ENCODE results near the gene PITPNM2. TPM values are rescaled to one million over a fixed set of nuclear protein-coding genes. Genes with fewer than 3 reads are reported as not detected.
"Not testable (repeated sequence)": the region's sequence is repeated elsewhere in the genome, so short reads cannot be mapped to it uniquely, and the experiment has no call there.

Gene PITPNM2
- polyA plus RNA-seq, 4 donors, result 2.2 to 8.0 (median 4.2) TPM

DNA sequence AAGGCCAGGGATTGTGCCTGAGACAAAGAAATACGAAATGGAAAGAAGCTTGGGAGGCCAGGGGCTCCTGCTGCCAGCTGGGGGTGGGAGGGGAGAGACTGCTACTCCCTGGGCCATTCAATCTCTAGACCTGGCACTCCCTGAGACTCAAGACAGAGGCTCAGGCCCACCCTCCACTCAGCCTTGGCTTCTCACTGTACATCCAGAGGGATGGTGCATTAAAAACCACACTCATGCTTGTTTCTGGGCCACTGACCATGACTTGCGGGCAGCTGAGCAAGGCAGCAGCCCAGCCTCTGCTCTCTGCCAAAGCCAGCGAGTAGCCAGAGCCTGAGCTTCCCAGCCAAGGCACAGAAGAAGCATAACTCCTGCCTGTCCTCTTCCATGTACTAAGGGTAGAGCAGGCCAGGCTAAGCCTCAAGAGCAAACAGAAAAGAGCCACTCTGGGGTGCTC, 41.5 kb downstream of the PITPNM2 start:
- WGBS, 3 donors, result 76 to 93% (median 79%) methylated on average over 3 of the region's 3 CpGs
- FAIRE-seq (no peak), DNase-seq (no peak)
- Histone ChIP-seq H3K36me3 (ENCODE audit: control insufficient read depth in 3 of 3, insufficient read depth in 2 of 3, low read depth in 1 of 3, low read length in 3 of 3) (peaks cover 0 to 29% (median 0%) of the 10 kb centered on the region in 3 donors), H3K4me3 (ENCODE audit: low read depth in 1 of 3, low read length in 3 of 3) (no peak overlapping the region), H3K9me3 (ENCODE audit: control insufficient read depth in 2 of 2, insufficient read depth in 1 of 2, low read depth in 1 of 2, low read length in 1 of 2) (no peaks in the 10 kb centered on the region), H3K4me1 (ENCODE audit: control insufficient read depth in 3 of 3, insufficient read depth in 2 of 3, low read depth in 1 of 3, low read length in 2 of 3) (peaks cover 0 to 3% (median 0%) of the 10 kb centered on the region in 3 donors), H3K27ac (ENCODE audit: low read depth in 1 of 3, low read length in 2 of 3) (peak overlapping the region in 1 of 3 donors; percentile 27), H3K27me3 (ENCODE audit: control insufficient read depth in 3 of 3, insufficient read depth in 3 of 3, low read length in 3 of 3) (no peaks in the 10 kb centered on the region)

DNA sequence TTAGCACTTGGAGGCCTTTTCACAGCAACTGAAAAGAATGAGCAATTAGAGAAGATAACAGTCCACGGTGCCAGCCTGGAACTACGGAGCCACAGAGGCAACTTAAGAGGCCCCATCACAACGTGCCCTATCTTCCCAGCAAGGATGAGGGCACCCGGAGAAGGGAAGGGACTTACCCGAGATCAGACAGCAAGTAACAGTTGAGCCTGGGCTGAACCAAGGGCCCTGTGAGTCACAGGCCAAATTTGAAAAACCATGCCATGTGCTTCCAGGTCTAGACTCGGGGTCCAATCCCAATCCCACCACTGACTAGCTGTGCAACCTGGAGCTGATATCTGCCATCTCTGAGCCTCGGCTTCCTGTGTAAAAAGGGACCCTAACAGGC, 42.2 kb downstream of the PITPNM2 start:
- DNase-seq (no peak), FAIRE-seq (no peak)
- Histone ChIP-seq H3K27me3 (ENCODE audit: control insufficient read depth in 3 of 3, insufficient read depth in 3 of 3, low read length in 3 of 3) (no peaks in the 10 kb centered on the region), H3K4me1 (ENCODE audit: control insufficient read depth in 3 of 3, insufficient read depth in 2 of 3, low read depth in 1 of 3, low read length in 2 of 3) (peaks cover 0 to 3% (median 0%) of the 10 kb centered on the region in 3 donors), H3K4me3 (ENCODE audit: low read depth in 1 of 3, low read length in 3 of 3) (no peak overlapping the region), H3K27ac (ENCODE audit: low read depth in 1 of 3, low read length in 2 of 3) (no peak overlapping the region), H3K9me3 (ENCODE audit: control insufficient read depth in 2 of 2, insufficient read depth in 1 of 2, low read depth in 1 of 2, low read length in 1 of 2) (no peaks in the 10 kb centered on the region), H3K36me3 (ENCODE audit: control insufficient read depth in 3 of 3, insufficient read depth in 2 of 3, low read depth in 1 of 3, low read length in 3 of 3) (peaks cover 0 to 29% (median 0%) of the 10 kb centered on the region in 3 donors)
- WGBS, 3 donors, result 84 to 91% (median 87%) methylated on average over 7 of the region's 7 CpGs

DNA sequence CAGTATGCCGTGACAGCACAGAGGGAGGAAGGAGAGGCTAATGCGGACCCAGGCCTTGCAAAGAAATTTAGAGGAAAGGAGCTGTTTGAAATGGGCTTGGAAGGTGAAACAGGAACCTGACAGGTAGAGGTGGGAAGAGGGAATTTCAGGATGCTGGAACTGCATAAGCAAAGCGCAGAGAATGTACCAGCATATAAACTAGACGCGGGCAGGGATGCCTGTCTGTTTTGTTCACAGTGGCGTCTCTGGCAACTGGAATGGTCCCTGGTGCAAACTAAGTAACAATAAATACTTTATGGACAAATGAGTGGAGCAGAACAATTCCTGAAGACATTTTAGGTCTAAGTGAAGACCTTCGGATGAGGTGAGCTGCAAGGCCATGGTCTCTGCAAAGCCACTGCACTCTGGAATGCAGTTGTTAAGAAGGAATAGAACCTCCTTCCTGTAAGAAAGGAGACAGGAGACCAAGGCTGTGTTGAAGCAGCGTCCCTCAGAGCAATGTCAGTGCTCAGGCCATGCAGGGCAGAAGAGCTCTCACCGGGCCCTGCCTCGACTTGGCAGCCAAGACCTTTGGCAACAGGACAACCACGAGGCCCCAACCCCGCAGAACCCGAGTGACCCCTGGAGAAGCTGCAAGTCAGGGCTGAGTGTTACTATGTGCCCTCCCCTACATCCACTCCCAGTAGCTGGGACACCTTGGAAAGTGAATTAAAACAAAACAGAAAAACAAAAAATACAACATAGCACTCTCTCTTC, 42.8 kb downstream of the PITPNM2 start:
- FAIRE-seq (no peak), DNase-seq (no peak)
- WGBS, 3 donors, result 79 to 89% (median 86%) methylated on average over 13 of the region's 13 CpGs
- peaks cover 0 to 33% (median 0%) of the 10 kb centered on the region in 3 donors for H3K36me3 ChIP-seq (ENCODE audit: control insufficient read depth in 3 of 3, insufficient read depth in 2 of 3, low read depth in 1 of 3, low read length in 3 of 3)
- no peaks in the 10 kb centered on the region for H3K27me3 ChIP-seq (ENCODE audit: control insufficient read depth in 3 of 3, insufficient read depth in 3 of 3, low read length in 3 of 3)
- H3K9me3 ChIP-seq (ENCODE audit: control insufficient read depth in 2 of 2, insufficient read depth in 1 of 2, low read depth in 1 of 2, low read length in 1 of 2), result no peaks in the 10 kb centered on the region
- no peak overlapping the region for H3K4me3 ChIP-seq (ENCODE audit: low read depth in 1 of 3, low read length in 3 of 3)
- peaks cover 0 to 3% (median 0%) of the 10 kb centered on the region in 3 donors for H3K4me1 ChIP-seq (ENCODE audit: control insufficient read depth in 3 of 3, insufficient read depth in 2 of 3, low read depth in 1 of 3, low read length in 2 of 3)
- no peak overlapping the region for H3K27ac ChIP-seq (ENCODE audit: low read depth in 1 of 3, low read length in 2 of 3)

DNA sequence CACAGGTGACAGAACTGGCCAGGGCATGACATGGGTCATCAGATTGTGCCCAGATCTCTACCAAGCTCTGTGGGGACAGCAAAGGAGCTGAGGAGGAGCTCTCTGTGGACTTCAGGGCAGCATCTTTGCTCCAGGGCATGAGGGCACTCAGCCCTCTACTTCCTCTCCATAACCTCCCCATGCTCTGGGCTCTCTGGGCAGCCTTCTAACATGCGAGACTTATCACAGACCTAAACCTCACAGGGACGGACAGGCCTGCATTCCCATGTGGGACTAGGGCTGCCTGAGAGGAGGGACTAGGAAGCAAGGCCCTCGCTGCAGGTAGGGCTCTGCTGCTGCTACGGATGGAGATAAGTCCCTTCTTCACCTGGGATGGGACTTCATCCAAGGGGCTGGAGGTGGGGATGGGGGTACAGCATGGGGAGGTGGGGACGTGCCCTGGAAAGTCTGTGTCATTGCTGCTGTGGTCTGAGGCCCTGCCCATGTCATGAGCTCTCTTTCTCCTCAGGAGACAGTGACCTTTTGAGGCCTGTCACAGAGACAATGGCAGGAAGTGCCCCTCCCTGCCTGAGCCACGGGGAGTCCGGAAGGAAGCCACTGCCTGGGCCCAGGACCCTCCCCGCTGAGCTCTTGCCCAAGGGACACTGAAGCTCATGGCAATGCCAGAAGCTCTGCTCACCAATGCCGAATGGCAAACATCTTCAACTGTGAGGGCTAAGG, 44.1 kb downstream of the PITPNM2 start:
- WGBS, 3 donors, result 62 to 78% (median 64%) methylated on average over 9 of the region's 9 CpGs
- H3K36me3 ChIP-seq (ENCODE audit: control insufficient read depth in 3 of 3, insufficient read depth in 2 of 3, low read depth in 1 of 3, low read length in 3 of 3), result peaks cover 0 to 34% (median 0%) of the 10 kb centered on the region in 3 donors
- no peak overlapping the region for H3K4me3 ChIP-seq (ENCODE audit: low read depth in 1 of 3, low read length in 3 of 3)
- no peaks in the 10 kb centered on the region for H3K9me3 ChIP-seq (ENCODE audit: control insufficient read depth in 2 of 2, insufficient read depth in 1 of 2, low read depth in 1 of 2, low read length in 1 of 2)
- peaks cover 0 to 3% (median 0%) of the 10 kb centered on the region in 3 donors for H3K4me1 ChIP-seq (ENCODE audit: control insufficient read depth in 3 of 3, insufficient read depth in 2 of 3, low read depth in 1 of 3, low read length in 2 of 3)
- DNase-seq, result peak in 1 of 2 donors; percentile 38
- no peak for FAIRE-seq
- H3K27me3 ChIP-seq (ENCODE audit: control insufficient read depth in 3 of 3, insufficient read depth in 3 of 3, low read length in 3 of 3), result no peaks in the 10 kb centered on the region
- peak overlapping the region in 2 of 3 donors; percentile 6 to 73 for H3K27ac ChIP-seq (ENCODE audit: low read depth in 1 of 3, low read length in 2 of 3)

DNA sequence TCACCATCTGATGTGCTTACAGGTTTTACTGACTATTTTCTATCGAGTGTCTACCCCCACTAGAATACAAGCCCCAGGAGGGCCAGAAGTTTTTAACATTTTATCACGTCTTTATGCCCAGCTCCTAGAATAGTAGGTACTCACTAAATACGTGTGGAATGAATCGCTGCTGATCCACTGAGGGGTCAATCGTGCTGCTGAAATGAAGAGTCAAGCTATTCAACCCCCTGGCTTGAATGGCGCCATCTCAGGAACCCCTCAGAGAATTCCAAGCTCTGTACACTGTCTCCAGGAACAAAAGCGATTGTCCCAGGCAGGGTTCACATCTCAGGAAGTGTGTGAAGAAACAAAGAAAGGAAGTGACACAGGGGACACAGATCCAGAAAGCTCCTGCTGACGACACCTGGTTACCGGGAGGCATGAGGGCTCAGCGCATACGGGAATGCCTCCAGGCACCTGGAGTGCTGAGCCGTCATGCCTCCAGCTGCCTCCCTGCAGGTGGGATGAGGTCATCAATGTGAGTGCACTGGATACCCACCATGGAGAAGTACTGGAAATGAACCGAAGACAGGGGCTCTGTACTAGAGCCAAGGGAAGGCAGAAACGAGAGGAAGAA, 45.6 kb downstream of the PITPNM2 start:
- FAIRE-seq, result no peak
- peaks cover 0 to 3% (median 0%) of the 10 kb centered on the region in 3 donors for H3K4me1 ChIP-seq (ENCODE audit: control insufficient read depth in 3 of 3, insufficient read depth in 2 of 3, low read depth in 1 of 3, low read length in 2 of 3)

DNA sequence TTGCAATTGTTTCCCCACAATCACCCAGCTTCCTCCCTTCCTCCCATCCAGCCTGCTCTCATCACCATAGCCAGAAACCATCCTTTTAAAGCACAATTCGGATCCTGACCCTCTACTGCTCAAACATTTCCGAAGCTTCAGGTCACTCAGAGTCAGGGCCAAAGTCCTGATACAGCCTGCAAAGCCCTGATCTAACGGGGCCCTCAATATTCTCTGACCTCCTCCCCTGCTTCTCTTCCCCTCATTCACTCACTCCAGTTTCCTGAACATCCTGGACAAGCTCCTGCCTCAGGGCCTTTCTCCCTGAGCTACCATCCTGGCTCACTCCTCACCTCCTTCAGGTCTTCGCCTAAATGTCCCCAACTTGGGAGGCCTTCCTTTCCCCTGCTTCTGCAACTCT, 46.1 kb downstream of the PITPNM2 start:
- Histone ChIP-seq H3K4me1 (ENCODE audit: control insufficient read depth in 3 of 3, insufficient read depth in 2 of 3, low read depth in 1 of 3, low read length in 2 of 3) (peaks cover 0 to 3% (median 0%) of the 10 kb centered on the region in 3 donors), H3K9me3 (ENCODE audit: control insufficient read depth in 2 of 2, insufficient read depth in 1 of 2, low read depth in 1 of 2, low read length in 1 of 2) (no peaks in the 10 kb centered on the region), H3K4me3 (ENCODE audit: low read depth in 1 of 3, low read length in 3 of 3) (no peak overlapping the region), H3K27me3 (ENCODE audit: control insufficient read depth in 3 of 3, insufficient read depth in 3 of 3, low read length in 3 of 3) (no peaks in the 10 kb centered on the region), H3K36me3 (ENCODE audit: control insufficient read depth in 3 of 3, insufficient read depth in 2 of 3, low read depth in 1 of 3, low read length in 3 of 3) (peaks cover 0 to 30% (median 0%) of the 10 kb centered on the region in 3 donors), H3K27ac (ENCODE audit: low read depth in 1 of 3, low read length in 2 of 3) (peak overlapping the region in 1 of 3 donors; percentile 66)
- DNase-seq, result no peak
- FAIRE-seq, result no peak
- WGBS, 3 donors, result 77 to 79% (median 78%) methylated on average over 4 of the region's 4 CpGs

More for the DNA sequence above, 45.6 kb downstream of the PITPNM2 start:
- no peak for DNase-seq
- Histone ChIP-seq H3K27ac (ENCODE audit: low read depth in 1 of 3, low read length in 2 of 3) (peak overlapping the region in 1 of 3 donors; percentile 66), H3K36me3 (ENCODE audit: control insufficient read depth in 3 of 3, insufficient read depth in 2 of 3, low read depth in 1 of 3, low read length in 3 of 3) (peaks cover 0 to 34% (median 0%) of the 10 kb centered on the region in 3 donors), H3K9me3 (ENCODE audit: control insufficient read depth in 2 of 2, insufficient read depth in 1 of 2, low read depth in 1 of 2, low read length in 1 of 2) (no peaks in the 10 kb centered on the region), H3K4me3 (ENCODE audit: low read depth in 1 of 3, low read length in 3 of 3) (no peak overlapping the region), H3K27me3 (ENCODE audit: control insufficient read depth in 3 of 3, insufficient read depth in 3 of 3, low read length in 3 of 3) (no peaks in the 10 kb centered on the region)
- 85 to 93% (median 90%) methylated on average over 14 of the region's 14 CpGs for WGBS, 3 donors

DNA sequence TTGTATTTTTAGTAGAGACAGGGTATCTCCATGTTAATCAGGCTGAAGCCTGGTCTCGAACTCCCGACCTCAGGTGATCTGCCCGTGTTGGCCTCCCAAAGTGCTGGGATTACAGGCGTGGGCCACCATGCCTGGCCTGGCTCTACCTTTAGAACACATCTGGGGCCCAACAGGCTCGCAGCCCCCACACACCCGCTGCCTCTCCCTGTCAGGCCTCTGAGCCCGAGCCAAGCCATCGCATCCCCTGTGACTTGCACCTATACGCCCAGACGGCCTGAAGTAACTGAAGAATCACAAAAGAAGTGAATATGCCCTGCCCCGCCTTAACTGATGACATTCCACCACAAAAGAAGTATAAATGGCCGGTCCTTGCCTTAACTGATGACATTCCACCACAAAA, 46.8 kb downstream of the PITPNM2 start:
- not testable (repeated sequence) for H3K4me1 ChIP-seq (ENCODE audit: control insufficient read depth in 3 of 3, insufficient read depth in 2 of 3, low read depth in 1 of 3, low read length in 2 of 3); DNase-seq; H3K27me3 ChIP-seq (ENCODE audit: control insufficient read depth in 3 of 3, insufficient read depth in 3 of 3, low read length in 3 of 3); H3K4me3 ChIP-seq (ENCODE audit: low read depth in 1 of 3, low read length in 3 of 3); FAIRE-seq; H3K9me3 ChIP-seq (ENCODE audit: control insufficient read depth in 2 of 2, insufficient read depth in 1 of 2, low read depth in 1 of 2, low read length in 1 of 2); H3K27ac ChIP-seq (ENCODE audit: low read depth in 1 of 3, low read length in 2 of 3)
- 92 to 95% (median 94%) methylated on average over 12 of the region's 12 CpGs for WGBS, 3 donors
- peaks cover 0 to 28% (median 0%) of the 10 kb centered on the region in 3 donors for H3K36me3 ChIP-seq (ENCODE audit: control insufficient read depth in 3 of 3, insufficient read depth in 2 of 3, low read depth in 1 of 3, low read length in 3 of 3)

DNA sequence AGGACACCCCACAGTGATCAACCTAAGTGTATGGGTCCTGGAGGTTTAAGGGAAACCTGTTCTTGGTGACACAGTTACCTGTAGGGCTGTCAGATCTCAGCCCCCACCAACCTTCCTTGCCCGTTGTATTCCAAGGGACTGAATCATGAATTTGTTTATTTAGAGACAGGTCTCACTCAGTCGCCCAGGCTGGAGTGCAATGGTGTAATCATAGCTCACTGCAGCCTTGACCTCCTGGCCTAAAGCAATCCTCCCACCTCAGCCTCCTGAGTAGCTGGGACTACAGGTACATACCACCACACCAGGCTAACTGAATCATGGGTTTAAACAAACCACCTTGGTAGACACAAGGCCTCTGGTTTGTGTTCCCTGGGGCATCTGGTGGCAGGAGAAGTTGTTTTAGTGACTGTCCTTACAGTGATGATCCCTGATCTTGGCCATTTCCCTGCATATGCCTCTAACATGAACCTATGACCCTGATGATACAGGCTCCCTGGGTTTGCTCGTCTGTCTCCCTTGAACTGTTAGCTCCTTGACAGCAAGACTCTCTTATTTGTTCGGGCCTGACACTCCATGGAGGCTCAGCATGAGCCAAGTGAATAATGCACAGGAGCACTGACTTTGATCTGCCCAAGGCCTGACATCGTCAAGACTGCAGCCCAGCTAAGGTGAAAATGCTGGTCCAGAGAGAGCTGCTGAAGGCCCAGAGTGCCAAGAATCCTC, 47.9 kb downstream of the PITPNM2 start:
- Histone ChIP-seq H3K9me3 (ENCODE audit: control insufficient read depth in 2 of 2, insufficient read depth in 1 of 2, low read depth in 1 of 2, low read length in 1 of 2) (no peaks in the 10 kb centered on the region), H3K27me3 (ENCODE audit: control insufficient read depth in 3 of 3, insufficient read depth in 3 of 3, low read length in 3 of 3) (no peaks in the 10 kb centered on the region), H3K4me3 (ENCODE audit: low read depth in 1 of 3, low read length in 3 of 3) (no peak overlapping the region), H3K36me3 (ENCODE audit: control insufficient read depth in 3 of 3, insufficient read depth in 2 of 3, low read depth in 1 of 3, low read length in 3 of 3) (peaks cover 0 to 18% (median 0%) of the 10 kb centered on the region in 3 donors), H3K27ac (ENCODE audit: low read depth in 1 of 3, low read length in 2 of 3) (no peak overlapping the region), H3K4me1 (ENCODE audit: control insufficient read depth in 3 of 3, insufficient read depth in 2 of 3, low read depth in 1 of 3, low read length in 2 of 3) (peaks cover 0 to 5% (median 0%) of the 10 kb centered on the region in 3 donors)
- no peak for FAIRE-seq
- WGBS, 3 donors, result 86 to 88% (median 86%) methylated on average over 5 of the region's 5 CpGs
- DNase-seq, result no peak

Data from small intestine (tissue), 7 donors.